ENCODE measurements around the gene AGBL1.

DNA sequence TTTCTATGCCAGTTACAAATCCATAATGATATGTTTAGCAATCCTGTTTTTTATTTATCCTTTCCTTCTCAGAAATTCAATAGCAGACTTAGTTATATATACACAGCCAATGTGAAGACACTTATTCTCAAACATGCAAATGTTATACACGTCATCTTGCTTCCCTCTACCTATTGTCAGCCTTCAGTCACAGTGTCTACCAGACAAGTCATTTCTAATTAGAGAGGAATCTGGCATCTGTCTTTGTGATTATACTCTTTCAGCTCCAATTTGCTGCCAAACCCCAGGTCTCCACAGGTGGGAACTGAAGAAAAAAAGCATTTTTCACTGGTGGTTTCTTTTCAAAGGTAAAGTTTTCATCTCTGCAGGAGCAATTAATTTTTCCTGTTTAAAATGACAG, 793.1 kb downstream of the AGBL1 start:
- TF ChIP-seq YY1 (IDR thresholded peaks at IDR 0.05; ENCODE audit: low read depth) (no peak), EP300 (IDR thresholded peaks at IDR 0.05; ENCODE audit: borderline replicate concordance) (no peak)
- TF ChIP-seq, protein P1, sequence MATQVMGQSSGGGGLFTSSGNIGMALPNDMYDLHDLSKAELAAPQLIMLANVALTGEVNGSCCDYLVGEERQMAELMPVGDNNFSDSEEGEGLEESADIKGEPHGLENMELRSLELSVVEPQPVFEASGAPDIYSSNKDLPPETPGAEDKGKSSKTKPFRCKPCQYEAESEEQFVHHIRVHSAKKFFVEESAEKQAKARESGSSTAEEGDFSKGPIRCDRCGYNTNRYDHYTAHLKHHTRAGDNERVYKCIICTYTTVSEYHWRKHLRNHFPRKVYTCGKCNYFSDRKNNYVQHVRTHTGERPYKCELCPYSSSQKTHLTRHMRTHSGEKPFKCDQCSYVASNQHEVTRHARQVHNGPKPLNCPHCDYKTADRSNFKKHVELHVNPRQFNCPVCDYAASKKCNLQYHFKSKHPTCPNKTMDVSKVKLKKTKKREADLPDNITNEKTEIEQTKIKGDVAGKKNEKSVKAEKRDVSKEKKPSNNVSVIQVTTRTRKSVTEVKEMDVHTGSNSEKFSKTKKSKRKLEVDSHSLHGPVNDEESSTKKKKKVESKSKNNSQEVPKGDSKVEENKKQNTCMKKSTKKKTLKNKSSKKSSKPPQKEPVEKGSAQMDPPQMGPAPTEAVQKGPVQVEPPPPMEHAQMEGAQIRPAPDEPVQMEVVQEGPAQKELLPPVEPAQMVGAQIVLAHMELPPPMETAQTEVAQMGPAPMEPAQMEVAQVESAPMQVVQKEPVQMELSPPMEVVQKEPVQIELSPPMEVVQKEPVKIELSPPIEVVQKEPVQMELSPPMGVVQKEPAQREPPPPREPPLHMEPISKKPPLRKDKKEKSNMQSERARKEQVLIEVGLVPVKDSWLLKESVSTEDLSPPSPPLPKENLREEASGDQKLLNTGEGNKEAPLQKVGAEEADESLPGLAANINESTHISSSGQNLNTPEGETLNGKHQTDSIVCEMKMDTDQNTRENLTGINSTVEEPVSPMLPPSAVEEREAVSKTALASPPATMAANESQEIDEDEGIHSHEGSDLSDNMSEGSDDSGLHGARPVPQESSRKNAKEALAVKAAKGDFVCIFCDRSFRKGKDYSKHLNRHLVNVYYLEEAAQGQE (IDR thresholded peaks at IDR 0.05; ENCODE audit: low read depth), result no peak

All from Ishikawa (cell line).